HG03469 (cell line): ENCODE results near the gene ABLIM1.

Experiments used
- ATAC-seq: cut with Tn5 transposase; IDR thresholded peaks from one replicate; pipeline ENCODE4 v1.9.1; 2021; ENCODE audit warnings: mild to moderate bottlenecking, moderate library complexity, moderate number of reproducible peaks; ENCODE audit not compliant: unreplicated experiment

Gene ABLIM1

GRCh38 chr10:114474989-114475388, 183.1 kb downstream of the ABLIM1 start:
- ATAC-seq: no peak

GRCh38 chr10:114473776-114474175, 184.3 kb downstream of the ABLIM1 start:
- no peak for ATAC-seq

GRCh38 chr10:114472877-114473253, 185.2 kb downstream of the ABLIM1 start:
- ATAC-seq: no peak

- no peak for ATAC-seq
Measured at GRCh38 chr10:114471906-114472876, 185.9 kb downstream of the ABLIM1 start.

GRCh38 chr10:114470956-114471905, 186.8 kb downstream of the ABLIM1 start:
- ATAC-seq: peak; percentile 95

GRCh38 chr10:114470361-114470760, 187.7 kb downstream of the ABLIM1 start:
- no peak for ATAC-seq

GRCh38 chr10:114458955-114459354, 199.1 kb downstream of the ABLIM1 start:
- no peak for ATAC-seq

GRCh38 chr10:114458216-114458920, 199.7 kb downstream of the ABLIM1 start:
- no peak for ATAC-seq

GRCh38 chr10:114453576-114453975, 204.5 kb downstream of the ABLIM1 start:
- ATAC-seq: no peak

GRCh38 chr10:114448897-114449296, 209.2 kb downstream of the ABLIM1 start:
- no peak for ATAC-seq

GRCh38 chr10:114445332-114445731, 212.7 kb downstream of the ABLIM1 start:
- ATAC-seq: no peak

- ATAC-seq: no peak
Measured at GRCh38 chr10:114444819-114445218, 213.3 kb downstream of the ABLIM1 start.

GRCh38 chr10:114442091-114442630, 215.9 kb downstream of the ABLIM1 start:
- no peak for ATAC-seq

- ATAC-seq: no peak
Measured at GRCh38 chr10:114441107-114441506, 217.0 kb downstream of the ABLIM1 start.

GRCh38 chr10:114437473-114438292, 220.4 kb downstream of the ABLIM1 start:
- ATAC-seq: no peak

- ATAC-seq: no peak
Measured at GRCh38 chr10:114436941-114437340, 221.1 kb downstream of the ABLIM1 start.

- no peak for ATAC-seq
Measured at GRCh38 chr10:114432566-114433093, 225.4 kb downstream of the ABLIM1 start.

- ATAC-seq: no peak
Measured at GRCh38 chr10:114431414-114432135, 226.5 kb downstream of the ABLIM1 start.
